Suprapubic skin (tissue), 3 donors: ENCODE results near the gene PLOD2.

Experiments used
- CTCF ChIP-seq, 2 donors: fragments of 200-600 bp in 1 of 2; fragments of 450-650 bp in 1 of 2; sonication (generic) in 1 of 2; IDR thresholded peaks; one replicate each; pipeline ENCODE4 v1.5.1; 2016 to 2019; ENCODE audit warnings: antibody characterized with exemption in 2 of 2, mild to moderate bottlenecking in 1 of 2, moderate library complexity in 1 of 2
- EP300 ChIP-seq: sonication (generic); formaldehyde crosslinking; IDR thresholded peaks from one replicate; pipeline ENCODE4 v1.6.1; 2017; ENCODE audit warnings: antibody characterized with exemption
- POLR2A ChIP-seq, 2 donors: fragments of 450-650 bp; IDR thresholded peaks; one replicate each; pipeline ENCODE4 v1.6.1; 2017; ENCODE audit warnings: antibody characterized with exemption in 2 of 2, mild to moderate bottlenecking in 2 of 2, moderate library complexity in 2 of 2

- no peak for TF ChIP-seq CTCF (IDR thresholded peaks at IDR 0.05)
- no peak for TF ChIP-seq POLR2A (IDR thresholded peaks at IDR 0.05)
- no peak for TF ChIP-seq EP300
These were observed 59.4 kb downstream of the PLOD2 start for GRCh38 chr3:146101538-146101937.
